ENCODE data around the gene TMEM255B.

Gene TMEM255B

DNA sequence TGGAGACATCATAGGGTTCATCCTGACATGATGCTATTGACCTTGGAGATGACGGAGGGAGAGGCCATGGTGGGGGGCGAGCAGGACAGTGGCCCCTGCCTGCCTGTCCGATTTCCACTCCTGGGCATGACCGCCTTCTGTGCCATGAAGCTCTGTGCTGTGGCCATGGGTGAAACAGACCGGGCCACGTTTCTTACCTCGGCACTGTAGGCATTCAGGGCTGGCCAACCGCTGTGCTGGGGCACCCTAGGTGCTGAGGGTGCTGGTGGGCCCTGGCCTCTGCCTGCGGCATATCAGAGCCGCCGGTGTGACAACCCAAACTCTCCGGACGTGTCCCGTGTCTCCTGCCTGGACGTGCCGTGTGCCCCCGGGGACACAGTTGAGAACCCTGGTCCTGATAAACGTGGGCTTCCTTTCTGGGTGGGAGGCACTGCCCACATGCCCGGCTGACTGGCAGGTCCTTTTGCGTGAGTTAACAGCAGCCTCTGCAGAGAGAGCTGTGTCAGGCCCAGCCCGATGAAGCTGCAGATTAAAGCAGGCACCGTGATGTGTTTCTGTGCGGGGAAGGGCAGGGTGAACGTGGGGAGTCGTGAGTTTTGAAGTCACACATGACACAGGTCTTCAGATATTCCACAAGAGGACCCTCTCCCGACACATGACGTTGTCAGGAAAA, 46.5 kb downstream of the TMEM255B start:
- DNase-seq (ENCODE audit: low read depth) = no peak
- TF ChIP-seq, protein P1, sequence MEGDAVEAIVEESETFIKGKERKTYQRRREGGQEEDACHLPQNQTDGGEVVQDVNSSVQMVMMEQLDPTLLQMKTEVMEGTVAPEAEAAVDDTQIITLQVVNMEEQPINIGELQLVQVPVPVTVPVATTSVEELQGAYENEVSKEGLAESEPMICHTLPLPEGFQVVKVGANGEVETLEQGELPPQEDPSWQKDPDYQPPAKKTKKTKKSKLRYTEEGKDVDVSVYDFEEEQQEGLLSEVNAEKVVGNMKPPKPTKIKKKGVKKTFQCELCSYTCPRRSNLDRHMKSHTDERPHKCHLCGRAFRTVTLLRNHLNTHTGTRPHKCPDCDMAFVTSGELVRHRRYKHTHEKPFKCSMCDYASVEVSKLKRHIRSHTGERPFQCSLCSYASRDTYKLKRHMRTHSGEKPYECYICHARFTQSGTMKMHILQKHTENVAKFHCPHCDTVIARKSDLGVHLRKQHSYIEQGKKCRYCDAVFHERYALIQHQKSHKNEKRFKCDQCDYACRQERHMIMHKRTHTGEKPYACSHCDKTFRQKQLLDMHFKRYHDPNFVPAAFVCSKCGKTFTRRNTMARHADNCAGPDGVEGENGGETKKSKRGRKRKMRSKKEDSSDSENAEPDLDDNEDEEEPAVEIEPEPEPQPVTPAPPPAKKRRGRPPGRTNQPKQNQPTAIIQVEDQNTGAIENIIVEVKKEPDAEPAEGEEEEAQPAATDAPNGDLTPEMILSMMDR (IDR thresholded peaks at IDR 0.05; ENCODE audit: control insufficient read depth, extremely low read depth, insufficient read depth) = no peak

DNA sequence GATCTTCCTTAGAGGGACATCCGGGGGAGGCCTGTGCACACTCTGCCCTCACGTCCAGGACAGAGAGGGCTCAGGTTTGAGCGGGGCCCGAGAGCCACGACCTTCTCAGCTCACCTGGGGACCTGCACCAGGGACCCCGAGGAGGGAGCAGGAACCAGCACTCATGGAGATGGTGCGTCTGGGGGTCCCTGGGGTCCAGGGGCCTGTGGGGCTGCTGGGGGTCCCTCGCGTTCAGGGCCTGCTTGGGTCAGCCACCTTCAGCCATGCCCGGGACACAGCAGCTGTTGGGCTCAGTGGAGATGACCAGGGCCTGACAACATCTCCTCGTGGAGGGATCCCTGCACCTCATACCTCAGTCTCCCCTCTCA, 47.1 kb downstream of the TMEM255B start:
- TF ChIP-seq, protein P1 (IDR thresholded peaks at IDR 0.05; ENCODE audit: control insufficient read depth, extremely low read depth, insufficient read depth) = no peak
- DNase-seq (ENCODE audit: low read depth) = no peak
- H3K4me3 ChIP-seq (ENCODE audit: low read depth, low read length) = no peak overlapping the region

More for the DNA sequence above, 46.5 kb downstream of the TMEM255B start:
- no peak overlapping the region for H3K4me3 ChIP-seq (ENCODE audit: low read depth, low read length)

DNA sequence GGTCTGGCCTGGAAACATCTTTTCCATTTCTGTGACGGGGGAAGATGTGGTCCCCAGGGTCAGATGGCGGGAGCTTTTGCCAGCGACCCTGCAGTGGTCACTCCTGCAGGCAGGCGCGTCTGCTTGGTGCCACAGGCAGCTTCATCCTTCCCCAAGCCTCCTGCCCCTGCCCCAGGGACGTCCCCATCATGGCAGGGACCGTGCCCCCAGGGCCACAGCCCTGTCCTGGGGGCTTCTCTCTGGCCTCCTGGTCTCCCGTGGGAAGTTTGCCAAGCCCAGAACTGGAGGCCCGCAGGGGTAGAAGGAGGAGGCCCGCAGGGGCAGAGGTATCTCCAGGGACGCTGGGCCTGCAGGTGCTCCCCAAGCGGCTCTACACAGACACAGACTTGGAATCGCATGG, 47.5 kb downstream of the TMEM255B start:
- no peak for DNase-seq (ENCODE audit: low read depth)
- no peak overlapping the region for H3K4me3 ChIP-seq (ENCODE audit: low read depth, low read length)
- TF ChIP-seq, protein P1 (IDR thresholded peaks at IDR 0.05; ENCODE audit: control insufficient read depth, extremely low read depth, insufficient read depth) = no peak

DNA sequence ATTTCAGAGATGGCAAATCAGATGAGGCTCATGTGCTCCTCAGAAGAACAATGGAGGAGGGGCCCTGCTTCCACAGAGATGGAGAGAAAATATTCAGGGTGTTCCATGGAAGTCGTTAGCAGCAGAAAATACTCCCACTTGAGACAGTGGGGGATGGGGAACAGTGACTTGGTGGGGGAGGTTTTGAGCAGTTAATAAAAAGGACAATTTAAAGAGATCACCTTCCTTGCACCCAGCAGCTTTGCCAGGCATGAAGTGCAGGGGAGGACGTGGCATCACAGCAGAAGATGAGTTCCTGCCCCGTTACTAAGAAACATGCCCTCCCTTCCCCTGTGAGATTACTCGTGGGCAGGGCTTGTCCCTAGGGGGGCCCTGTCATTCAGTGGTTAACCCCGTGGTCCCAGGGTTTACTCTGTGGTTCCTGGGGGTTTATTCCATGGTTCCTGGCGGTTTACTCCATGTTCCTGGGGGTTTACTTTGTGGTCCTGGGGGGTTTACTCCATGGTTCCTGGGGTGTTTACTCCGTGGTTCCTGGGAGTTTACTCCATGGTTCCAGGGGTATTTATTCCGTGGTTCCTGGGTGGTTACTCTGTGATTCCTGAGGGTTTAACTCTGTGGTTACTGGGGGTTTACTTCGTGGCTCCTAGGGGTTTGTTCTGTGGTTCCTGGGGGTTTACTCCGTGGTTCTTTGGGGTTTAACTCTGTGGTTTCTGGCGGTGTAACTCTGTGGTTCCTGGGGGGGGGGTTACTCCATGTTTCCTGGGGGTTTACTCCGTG, 49.2 kb downstream of the TMEM255B start:
- TF ChIP-seq, protein P1 (IDR thresholded peaks at IDR 0.05; ENCODE audit: control insufficient read depth, extremely low read depth, insufficient read depth) = no peak

DNA sequence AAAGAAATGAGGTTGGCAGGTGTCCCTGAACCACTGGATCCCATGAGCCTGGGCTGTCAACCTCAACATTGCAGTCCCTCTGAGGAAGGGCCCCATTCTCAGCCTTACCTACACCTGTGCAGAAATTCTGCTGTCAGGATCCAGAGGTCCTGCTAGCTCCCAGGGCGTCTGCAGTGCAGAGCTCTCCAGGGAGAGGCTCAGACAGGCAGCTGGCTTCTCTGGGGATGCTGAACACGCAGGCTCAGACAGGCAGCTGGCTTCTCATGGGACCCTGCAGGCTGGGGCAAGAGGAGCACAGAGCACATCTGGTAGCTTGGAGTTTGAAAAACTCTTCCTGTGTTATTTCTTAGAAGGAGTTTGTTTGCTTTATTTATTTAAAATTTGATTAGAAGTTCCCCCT, 50.9 kb downstream of the TMEM255B start:
- TF ChIP-seq, protein P1 (IDR thresholded peaks at IDR 0.05; ENCODE audit: control insufficient read depth, extremely low read depth, insufficient read depth) = no peak
- no peak for DNase-seq (ENCODE audit: low read depth)
- H3K4me3 ChIP-seq (ENCODE audit: low read depth, low read length) = no peak overlapping the region

More for the DNA sequence above, 49.2 kb downstream of the TMEM255B start:
- no peak for DNase-seq (ENCODE audit: low read depth)
- no peak overlapping the region for H3K4me3 ChIP-seq (ENCODE audit: low read depth, low read length)

DNA sequence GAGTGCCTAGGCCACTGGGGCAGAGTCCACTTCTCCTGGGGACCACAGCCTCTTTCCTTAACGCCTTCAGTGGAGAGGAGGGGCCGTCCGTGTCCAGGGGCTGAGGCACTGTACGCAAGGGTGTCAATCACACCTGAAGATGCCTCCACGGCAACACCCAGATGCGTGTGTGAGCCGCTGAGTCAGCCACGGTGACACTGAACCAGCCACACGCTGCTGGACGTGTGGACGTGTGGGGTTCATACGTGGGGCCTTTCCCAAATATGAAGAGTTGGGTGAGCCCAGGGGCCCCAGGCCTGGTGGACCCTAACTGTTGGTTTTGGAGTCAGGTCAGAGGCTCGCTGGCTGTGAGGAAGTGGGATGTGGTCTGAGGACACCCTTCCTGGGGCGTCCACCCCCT, 51.6 kb downstream of the TMEM255B start:
- no peak overlapping the region for H3K4me3 ChIP-seq (ENCODE audit: low read depth, low read length)
- no peak for DNase-seq (ENCODE audit: low read depth)
- TF ChIP-seq, protein P1 (IDR thresholded peaks at IDR 0.05; ENCODE audit: control insufficient read depth, extremely low read depth, insufficient read depth) = no peak

All from LNCaP clone FGC (cell line).